Kidney (tissue), 14 donors: ENCODE results near the gene CRB2. TPM values are rescaled to one million over a fixed set of nuclear protein-coding genes. Genes with fewer than 3 reads are reported as not detected.

Experiments
- DNase-seq, 5 donors: peaks; one replicate each; pipeline ENCODE4 v3.0.0-alpha.2; 2013 to 2020
- FAIRE-seq: peaks from 2 replicates; lab custom pipeline; 2012; peaks lifted over from hg19 to GRCh38; lab: Jason Lieb, UNC
- H3K27ac ChIP-seq, 2 donors: one replicate each; pipeline ENCODE4 v1.7.0; 2013; ENCODE audit warnings: low read depth in 2 of 2, low read length in 2 of 2, inconsistent platforms in 1 of 2
- H3K27me3 ChIP-seq: one replicate; pipeline ENCODE4 v1.7.1; 2013; ENCODE audit warnings: low read length, inconsistent platforms; ENCODE audit not compliant: control insufficient read depth, insufficient read depth
- H3K36me3 ChIP-seq, 3 donors: one replicate each; pipeline versions ENCODE4 v1.7.0 to v1.7.1; 2013; ENCODE audit warnings: low read length in 3 of 3, control low read depth in 1 of 3, inconsistent platforms in 1 of 3; ENCODE audit not compliant: insufficient read depth in 3 of 3, control insufficient read depth in 2 of 3
- H3K4me1 ChIP-seq, 3 donors: one replicate each; pipeline versions ENCODE4 v1.7.0 to v1.7.1; 2013; ENCODE audit warnings: low read length in 3 of 3, inconsistent platforms in 1 of 3, low read depth in 1 of 3; ENCODE audit not compliant: control insufficient read depth in 2 of 3, insufficient read depth in 2 of 3
- H3K4me3 ChIP-seq, 3 donors: one replicate each; pipeline versions ENCODE4 v1.7.0 to v1.8.1; 2013; ENCODE audit warnings: low read length in 3 of 3, control low read depth in 1 of 3, inconsistent platforms in 1 of 3
- H3K9ac ChIP-seq, 3 donors: one replicate each; pipeline versions ENCODE4 v1.7.0 to v1.7.1; 2013; ENCODE audit warnings: low read length in 3 of 3, control low read depth in 1 of 3, inconsistent platforms in 1 of 3
- H3K9me3 ChIP-seq, 3 donors: one replicate each; pipeline versions ENCODE4 v1.7.0 to v1.7.1; 2013; ENCODE audit warnings: low read length in 3 of 3, control low read depth in 1 of 3, inconsistent platforms in 1 of 3; ENCODE audit not compliant: control insufficient read depth in 2 of 3, insufficient read depth in 1 of 3
- CTCF ChIP-seq: IDR thresholded peaks from 3 replicates; pipeline ENCODE4 v1.5.1; 2012; ENCODE audit warnings: mild to moderate bottlenecking, moderate library complexity, borderline replicate concordance; ENCODE audit not compliant: insufficient read depth; ENCODE audit errors: extremely low read depth
- intact Hi-C: fragments of 100-400 bp; cut with DNase I; formaldehyde crosslinking; loops from one replicate; pipeline ENCODE4 v1.11.1; 2022
- polyA plus RNA-seq: library from polyadenylated mRNA; stranded (reverse); fragments of 350-450 nt; fragmentation: Illumina TruSeq; extraction: RNeasy Lipid Tissue Mini Kit (QIAGEN cat#74804); gene quantifications from one replicate; pipeline ENCODE4 v1.2.3, GENCODE V29; 2014; ENCODE audit warnings: low read depth, low replicate concordance; ENCODE audit not compliant: insufficient read depth
- total RNA-seq: library from RNA; stranded (reverse); fragmentation: NEBNext Ultra II Directional; extraction: Animal tissue kit (Norgen Biotek cat#: 25700); gene quantifications from one replicate; pipeline ENCODE4 v1.2.1, GENCODE V29; 2021
- donor health status: control.
- donor health status: control.
- donor health status: control.
- donor health status: control.
- donor health status: control.
- donor health status: DM: yes; HTN: yes; CAD: no.
- donor health status: Normal renal cell carcinoma (clear cell type).

The CRB2 gene
- total and polyA plus RNA-seq, 2 donors from 2014 or later = 0.88 to 8.4 TPM

- Histone ChIP-seq H3K27me3 (no peaks in the 10 kb centered on the region), H3K9me3 (no peaks in the 10 kb centered on the region), H3K4me1 (no peaks in the 10 kb centered on the region), H3K36me3 (no peaks in the 10 kb centered on the region), H3K4me3 (no peak overlapping the region), H3K9ac (no peak overlapping the region), H3K27ac (no peak overlapping the region)
- DNase-seq (no peak), FAIRE-seq (no peak)
- intact Hi-C loops = no loop called here
- TF ChIP-seq CTCF = no peak
Observed at GRCh38 chr9:123346026-123346425, 10.0 kb upstream of the CRB2 start.

GRCh38 chr9:123346826-123347225, 9.2 kb upstream of the CRB2 start:
- intact Hi-C loops = no loop called here
- Histone ChIP-seq H3K4me1 (no peaks in the 10 kb centered on the region), H3K27ac (no peak overlapping the region), H3K9me3 (no peaks in the 10 kb centered on the region), H3K36me3 (no peaks in the 10 kb centered on the region), H3K4me3 (no peak overlapping the region), H3K27me3 (no peaks in the 10 kb centered on the region), H3K9ac (no peak overlapping the region)
- no peak for DNase-seq
- no peak for FAIRE-seq
- TF ChIP-seq CTCF = no peak

- H3K9me3 ChIP-seq = no peaks in the 10 kb centered on the region
- H3K27ac ChIP-seq = no peak overlapping the region
- FAIRE-seq = no peak
- H3K27me3 ChIP-seq = no peaks in the 10 kb centered on the region
- DNase-seq = no peak
- H3K4me3 ChIP-seq = peak overlapping the region in 1 of 3 donors; percentile 17
- TF ChIP-seq CTCF = no peak
- no peaks in the 10 kb centered on the region for H3K36me3 ChIP-seq
- intact Hi-C loops = no loop called here
- H3K9ac ChIP-seq = no peak overlapping the region
- no peaks in the 10 kb centered on the region for H3K4me1 ChIP-seq
Observed at GRCh38 chr9:123347289-123348060, 8.5 kb upstream of the CRB2 start.
